ENCODE results near the gene GMPR2.
"Not testable (repeated sequence)": the region's sequence is repeated elsewhere in the genome, so short reads cannot be mapped to it uniquely, and the experiment has no call there.

The GMPR2 gene

DNA sequence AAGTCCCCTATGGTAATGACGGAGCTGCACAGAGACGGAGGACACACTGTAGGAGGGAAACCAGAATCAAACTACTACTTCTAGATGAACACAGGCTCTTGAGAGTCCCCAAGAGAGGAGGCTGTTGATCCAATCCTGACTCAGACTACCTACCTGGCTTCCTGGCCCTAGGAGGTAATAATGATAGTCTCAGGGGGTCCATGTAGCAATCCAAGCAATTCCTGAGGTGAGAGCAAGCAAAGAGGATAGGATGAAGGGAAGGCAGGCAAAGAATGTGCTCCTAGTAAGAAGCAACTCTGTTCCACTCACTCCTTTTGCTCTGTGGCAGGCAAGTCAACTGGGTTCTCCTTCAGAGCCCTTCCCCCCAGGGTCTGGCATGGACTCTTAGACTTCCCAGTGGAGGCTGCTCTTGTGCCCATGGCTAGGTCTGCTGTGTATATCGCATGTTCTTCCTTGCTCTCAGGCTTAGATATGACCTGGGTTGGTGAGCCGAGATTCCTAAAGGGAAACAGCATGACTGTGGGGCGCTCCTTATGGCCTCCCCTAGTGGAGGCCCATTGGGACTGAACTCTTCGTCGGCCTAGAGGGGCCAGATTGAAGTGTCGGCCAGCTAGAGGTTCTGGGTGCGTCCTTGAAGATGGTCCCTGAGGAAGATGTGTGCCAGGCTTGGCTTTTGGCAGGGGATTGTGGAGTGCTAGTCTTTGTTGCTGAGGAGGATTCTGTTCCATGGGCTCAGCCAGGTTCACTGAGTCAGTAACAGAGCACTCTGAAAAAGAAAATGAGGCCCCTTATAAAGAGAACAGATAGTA, 7.6 kb downstream of the GMPR2 start:
- no peak overlapping the region for H3K4me3 ChIP-seq
- no peak for TF ChIP-seq CTCF (IDR thresholded peaks at IDR 0.05)
- H3K27ac ChIP-seq, result peak overlapping the region; percentile 93 to 98
- DNase-seq (ENCODE audit: low spot score), result no peak

GRCh38 chr14:24241829-24242443, 9.2 kb downstream of the GMPR2 start:
- peak overlapping the region; percentile 93 to 98 for H3K27ac ChIP-seq
- H3K4me3 ChIP-seq, result peak overlapping the region; percentile 79
- DNase-seq (ENCODE audit: low spot score), result peak; percentile 97
- peak; percentile 44 for TF ChIP-seq CTCF (IDR thresholded peaks at IDR 0.05)

DNA sequence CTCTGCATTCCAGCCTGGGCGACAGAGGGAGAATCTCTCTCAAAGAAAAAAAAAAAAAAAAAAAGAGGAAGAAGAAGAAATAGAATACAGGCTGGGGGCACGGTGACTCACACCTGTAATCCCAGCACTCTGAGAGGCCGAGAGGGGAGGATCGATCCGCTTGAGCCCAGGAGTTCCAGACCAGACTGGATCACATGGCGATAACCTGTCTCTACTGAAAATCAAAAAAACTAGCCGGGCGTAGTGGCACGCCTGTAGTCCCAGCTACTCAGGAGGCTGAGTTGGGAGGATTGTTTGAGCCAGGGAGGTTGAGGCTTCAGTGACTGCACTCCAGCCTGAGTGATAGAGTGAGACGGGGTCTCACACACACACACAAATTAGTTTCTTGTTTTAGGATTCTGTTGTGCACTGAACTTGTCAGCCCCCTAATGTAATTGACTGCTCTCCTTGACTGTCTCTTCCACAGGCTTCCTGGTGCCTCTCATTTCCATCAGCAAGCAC, 10.7 kb downstream of the GMPR2 start:
- peak; percentile 75 for DNase-seq (ENCODE audit: low spot score)
- TF ChIP-seq CTCF (IDR thresholded peaks at IDR 0.05), result no peak
- Histone ChIP-seq H3K27ac (peak overlapping the region; percentile 93 to 98), H3K4me3 (peak overlapping the region; percentile 79)

DNA sequence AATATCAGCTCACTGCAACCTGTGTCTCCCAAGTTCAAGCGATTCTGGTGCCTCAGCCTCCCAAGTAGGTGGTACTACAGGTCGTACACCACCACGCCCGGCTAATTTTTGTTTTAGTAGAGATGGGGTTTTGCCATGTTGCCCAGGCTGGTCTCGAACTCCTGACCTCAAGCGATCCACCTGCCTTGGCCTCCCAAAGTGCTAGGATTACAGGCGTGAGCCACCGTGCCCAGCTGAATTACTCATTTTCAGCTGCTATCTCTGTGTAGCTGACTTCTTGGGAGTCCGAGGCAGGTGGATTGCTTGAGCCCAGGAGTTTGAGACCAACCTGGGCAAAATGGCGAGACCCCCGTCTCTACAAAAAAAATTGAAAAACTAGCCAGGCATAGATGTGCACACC, 12.6 kb downstream of the GMPR2 start:
- not testable (repeated sequence) for H3K27ac ChIP-seq, H3K4me3 ChIP-seq
- peak; percentile 54 for DNase-seq (ENCODE audit: low spot score)

DNA sequence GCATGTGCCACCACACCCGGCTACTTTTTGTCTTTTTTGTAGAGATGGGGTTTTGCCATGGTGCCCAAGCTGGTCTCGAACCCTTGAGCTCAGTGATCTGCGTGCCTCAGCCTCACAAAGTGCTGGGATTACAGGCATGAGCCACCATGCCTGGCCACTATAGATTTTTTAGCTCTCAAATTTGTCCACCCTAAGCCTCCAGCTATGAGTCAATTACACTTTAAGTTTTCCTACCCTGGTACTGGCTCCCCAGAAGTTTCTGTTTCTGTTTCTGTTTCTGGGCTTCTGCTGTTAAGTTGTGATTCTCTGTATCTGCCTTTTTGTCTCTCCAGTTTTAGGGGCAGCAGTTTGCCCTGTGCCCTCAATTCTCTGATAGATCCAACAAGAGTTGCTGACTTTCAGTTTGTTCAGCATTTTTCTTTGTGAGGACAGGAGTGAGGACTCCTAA, 14.1 kb downstream of the GMPR2 start:
- Histone ChIP-seq H3K4me3 (no peak overlapping the region), H3K27ac (no peak overlapping the region)
- peak; percentile 26 for DNase-seq (ENCODE audit: low spot score)
- TF ChIP-seq CTCF (IDR thresholded peaks at IDR 0.05), result no peak

DNA sequence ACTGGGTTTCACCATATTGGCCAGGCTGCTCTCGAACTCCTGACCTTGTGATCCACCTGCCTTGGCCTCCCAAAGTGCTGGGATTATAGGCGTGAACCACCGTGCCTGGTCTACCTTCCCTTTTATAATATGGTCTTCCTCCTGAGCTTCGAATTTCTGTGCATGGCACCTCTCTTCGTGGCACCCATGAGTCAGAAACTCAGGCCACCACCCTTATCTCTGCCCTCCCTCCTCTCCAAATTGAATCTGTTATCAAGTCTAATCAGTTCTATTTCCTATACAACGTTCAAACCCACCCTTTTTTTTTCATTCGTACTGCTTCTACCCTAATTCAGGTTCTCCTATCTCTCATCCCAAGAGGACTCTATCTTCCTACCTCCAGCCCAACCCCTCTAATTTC, 14.7 kb downstream of the GMPR2 start:
- no peak for DNase-seq (ENCODE audit: low spot score)
- Histone ChIP-seq H3K4me3 (no peak overlapping the region), H3K27ac (no peak overlapping the region)
- TF ChIP-seq CTCF (IDR thresholded peaks at IDR 0.05), result no peak

- DNase-seq (ENCODE audit: low spot score), result no peak
These were observed 16.7 kb downstream of the GMPR2 start for GRCh38 chr14:24249230-24250021.

More at GRCh38 chr14:24249230-24250021, 16.7 kb downstream of the GMPR2 start:
- Histone ChIP-seq H3K27ac (no peak overlapping the region), H3K4me3 (no peak overlapping the region)
- no peak for TF ChIP-seq CTCF (IDR thresholded peaks at IDR 0.05)
